Measurements from ENCODE around the gene ZDHHC17. TPM values are rescaled to one million over a fixed set of nuclear protein-coding genes. Genes with fewer than 3 reads are reported as not detected.

Gene ZDHHC17
- polyA plus RNA-seq, 1 of the 3 experiments (the other 2 are of a cell fraction) = 28.6 TPM

GRCh38 chr12:76882367-76882766 lies 118.5 kb downstream of the ZDHHC17 start:
- Histone ChIP-seq H3K4me1 (ENCODE audit: control insufficient read depth in 1 of 2, insufficient read depth in 2 of 2, low read depth in 1 of 2, low read length in 1 of 2) (peaks cover 2 to 11% of the 10 kb centered on the region in 2 experiments; a peak in 2 of 4 replicates), H2AFZ (ENCODE audit: low read depth) (no peak overlapping the region), H3K4me3 (ENCODE audit: low read depth in 2 of 2, low read length in 1 of 2) (no peak overlapping the region), H3K27ac (ENCODE audit: low read depth in 2 of 2, low read length in 1 of 2) (no peak overlapping the region), H3K36me3 (replicated peaks in 1 of 2; ENCODE audit: control insufficient read depth in 1 of 2, insufficient read depth in 2 of 2, low read length in 1 of 2) (no peaks in the 10 kb centered on the region), H3K27me3 (ENCODE audit: insufficient read depth) (no peaks in the 10 kb centered on the region), H3K9me3 (no peaks in the 10 kb centered on the region), H3K79me2 (ENCODE audit: insufficient read depth) (peaks cover 9% of the 10 kb centered on the region), H3K9ac (no peak overlapping the region), H3K4me2 (no peak overlapping the region), H3F3A (replicated peaks; ENCODE audit: insufficient read depth) (no peaks in the 10 kb centered on the region), H4K20me1 (ENCODE audit: insufficient read depth) (no peaks in the 10 kb centered on the region), H3K9me2 (no peaks in the 10 kb centered on the region)
- 62% methylated on average over 1 of the region's 1 CpG for WGBS (ENCODE audit: low lambda C conversion rate)
- TF ChIP-seq TAF1 (IDR thresholded peaks at IDR 0.05; ENCODE audit: borderline replicate concordance, low read depth, low read length) (no peak), ELF1 (IDR thresholded peaks at IDR 0.05) (no peak), FOXM1 (IDR thresholded peaks at IDR 0.05; ENCODE audit: low read depth) (no peak), SMC3 (IDR thresholded peaks at IDR 0.05; ENCODE audit: low read depth, low read length) (no peak), RFX5 (IDR thresholded peaks at IDR 0.05; ENCODE audit: low read length) (no peak), EP300 (IDR thresholded peaks at IDR 0.05; ENCODE audit: borderline replicate concordance in 1 of 2, low read depth in 1 of 2, low read length in 1 of 2) (no peak), SIN3A (IDR thresholded peaks at IDR 0.05; ENCODE audit: borderline replicate concordance, low read depth, low read length) (no peak), USF2 (IDR thresholded peaks at IDR 0.05; ENCODE audit: borderline replicate concordance, low read depth, low read length) (no peak), CHD2 (IDR thresholded peaks at IDR 0.05; ENCODE audit: low read length, partially characterized antibody) (no peak), GATA2 (CRISPR knock-in tag; IDR thresholded peaks at IDR 0.05) (no peak), RXRA (IDR thresholded peaks at IDR 0.05; ENCODE audit: borderline replicate concordance, low read depth) (no peak), FOXJ3 (CRISPR knock-in tag; IDR thresholded peaks at IDR 0.05) (no peak)
- POLR2A ChIA-PET = no interaction called here
- no peak for DNase-seq
- CTCF ChIA-PET = interaction anchor here (1.0 to 1.5 kb wide), 3 partner anchors 9 to 10 kb away, joined by 3 to 4 read pairs (median 3); no protein-coding TSS in a partner anchor

GRCh38 chr12:76883151-76883550 lies 119.2 kb downstream of the ZDHHC17 start:
- H3K4me1 ChIP-seq (ENCODE audit: control insufficient read depth in 1 of 2, insufficient read depth in 2 of 2, low read depth in 1 of 2, low read length in 1 of 2) = peaks cover 0 to 9% of the 10 kb centered on the region in 2 experiments; a peak in 2 of 4 replicates
- H3K4me3 ChIP-seq (ENCODE audit: low read depth in 2 of 2, low read length in 1 of 2) = no peak overlapping the region
- peaks cover 4% of the 10 kb centered on the region for H3K79me2 ChIP-seq (ENCODE audit: insufficient read depth)
- no peaks in the 10 kb centered on the region for H3F3A ChIP-seq (replicated peaks; ENCODE audit: insufficient read depth)
- no peak overlapping the region for H3K9ac ChIP-seq
- no peaks in the 10 kb centered on the region for H3K36me3 ChIP-seq (replicated peaks in 1 of 2; ENCODE audit: control insufficient read depth in 1 of 2, insufficient read depth in 2 of 2, low read length in 1 of 2)
- H3K27ac ChIP-seq (ENCODE audit: low read depth in 2 of 2, low read length in 1 of 2) = no peak overlapping the region
- no peaks in the 10 kb centered on the region for H3K9me2 ChIP-seq
- no peaks in the 10 kb centered on the region for H4K20me1 ChIP-seq (ENCODE audit: insufficient read depth)
- H3K27me3 ChIP-seq (ENCODE audit: insufficient read depth) = no peaks in the 10 kb centered on the region
- no peak overlapping the region for H2AFZ ChIP-seq (ENCODE audit: low read depth)
- POLR2A ChIA-PET = no interaction called here
- H3K4me2 ChIP-seq = no peak overlapping the region
- no peak for DNase-seq
- H3K9me3 ChIP-seq = no peaks in the 10 kb centered on the region
- WGBS (ENCODE audit: low lambda C conversion rate) = 54% methylated on average over 2 of the region's 6 CpGs
- CTCF ChIA-PET = interaction anchor here (0.6 to 0.7 kb wide), 2 partner anchors 101 to 329 kb away, joined by 3 read pairs; no protein-coding TSS in a partner anchor
- no peak for TF ChIP-seq CTCF (IDR thresholded peaks at IDR 0.05)
- TF ChIP-seq MEF2A (IDR thresholded peaks at IDR 0.05; ENCODE audit: borderline replicate concordance, low read depth) = no peak
- no peak for TF ChIP-seq ZBTB33 (IDR thresholded peaks at IDR 0.05; ENCODE audit: borderline replicate concordance, low read depth)
- TF ChIP-seq JUND (IDR thresholded peaks at IDR 0.05) = no peak
- TF ChIP-seq EP300 (IDR thresholded peaks at IDR 0.05; ENCODE audit: borderline replicate concordance in 1 of 2, low read depth in 1 of 2, low read length in 1 of 2) = no peak
- TF ChIP-seq MAX (IDR thresholded peaks at IDR 0.05; ENCODE audit: low read depth) = no peak
- TF ChIP-seq PBX3 (IDR thresholded peaks at IDR 0.05) = no peak
- no peak for TF ChIP-seq POLR2AphosphoS5 (IDR thresholded peaks at IDR 0.05; ENCODE audit: low read depth, low read length)
- no peak for TF ChIP-seq YY1 (IDR thresholded peaks at IDR 0.05; ENCODE audit: low read depth)
- TF ChIP-seq RFX5 (IDR thresholded peaks at IDR 0.05; ENCODE audit: low read length) = no peak
- no peak for TF ChIP-seq NFIC (IDR thresholded peaks at IDR 0.05; ENCODE audit: borderline replicate concordance)
- TF ChIP-seq ELF1 (IDR thresholded peaks at IDR 0.05) = no peak
- no peak for TF ChIP-seq EZH2phosphoT487 (IDR thresholded peaks at IDR 0.05; ENCODE audit: borderline replicate concordance, low read depth)
- no peak for TF ChIP-seq FOXJ3 (CRISPR knock-in tag; IDR thresholded peaks at IDR 0.05)

Measured in SK-N-SH (cell line).